ENCODE results near the gene EXPH5.

DNA sequence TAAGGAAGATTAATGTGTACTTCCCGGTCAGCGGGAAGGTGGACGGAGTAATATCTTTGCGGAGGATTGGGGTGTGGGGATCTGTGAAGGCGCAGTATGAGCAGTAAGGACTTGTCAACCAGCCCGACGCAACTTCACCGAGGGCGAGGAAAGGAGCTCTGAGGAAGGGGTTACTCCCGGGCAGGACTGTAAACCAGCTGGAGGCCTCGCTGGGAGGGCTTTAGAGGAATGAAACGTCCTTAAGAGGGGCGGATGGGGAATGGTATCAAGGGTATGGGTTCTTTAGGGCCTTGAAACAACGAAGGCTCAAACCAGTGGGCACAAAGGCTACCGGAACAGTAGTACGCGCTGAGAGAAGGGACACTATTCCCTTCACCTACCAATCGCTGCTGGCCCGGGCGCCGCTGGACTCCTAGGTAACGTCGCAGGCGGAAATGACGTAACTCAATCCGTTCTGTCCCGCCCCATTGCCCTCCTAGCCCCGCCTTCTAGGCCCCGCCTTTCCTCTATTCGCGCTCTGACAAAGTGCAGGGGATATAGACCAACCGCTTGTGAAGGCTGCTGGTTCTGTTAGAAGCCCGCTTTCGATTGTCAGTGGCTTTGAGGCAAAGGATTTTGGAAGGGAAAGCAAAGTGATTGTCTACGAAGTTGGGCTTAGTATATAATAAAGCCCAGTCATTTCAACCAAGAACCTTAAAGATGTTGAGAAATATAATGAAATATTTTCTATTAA lies 126.3 kb downstream of the EXPH5 start, which contains the start of gene C11orf65:
- TF ChIP-seq, protein P1, sequence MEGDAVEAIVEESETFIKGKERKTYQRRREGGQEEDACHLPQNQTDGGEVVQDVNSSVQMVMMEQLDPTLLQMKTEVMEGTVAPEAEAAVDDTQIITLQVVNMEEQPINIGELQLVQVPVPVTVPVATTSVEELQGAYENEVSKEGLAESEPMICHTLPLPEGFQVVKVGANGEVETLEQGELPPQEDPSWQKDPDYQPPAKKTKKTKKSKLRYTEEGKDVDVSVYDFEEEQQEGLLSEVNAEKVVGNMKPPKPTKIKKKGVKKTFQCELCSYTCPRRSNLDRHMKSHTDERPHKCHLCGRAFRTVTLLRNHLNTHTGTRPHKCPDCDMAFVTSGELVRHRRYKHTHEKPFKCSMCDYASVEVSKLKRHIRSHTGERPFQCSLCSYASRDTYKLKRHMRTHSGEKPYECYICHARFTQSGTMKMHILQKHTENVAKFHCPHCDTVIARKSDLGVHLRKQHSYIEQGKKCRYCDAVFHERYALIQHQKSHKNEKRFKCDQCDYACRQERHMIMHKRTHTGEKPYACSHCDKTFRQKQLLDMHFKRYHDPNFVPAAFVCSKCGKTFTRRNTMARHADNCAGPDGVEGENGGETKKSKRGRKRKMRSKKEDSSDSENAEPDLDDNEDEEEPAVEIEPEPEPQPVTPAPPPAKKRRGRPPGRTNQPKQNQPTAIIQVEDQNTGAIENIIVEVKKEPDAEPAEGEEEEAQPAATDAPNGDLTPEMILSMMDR (IDR thresholded peaks at IDR 0.05; ENCODE audit: low read length) = no peak
- no peak for TF ChIP-seq EZH2phosphoT487 (IDR thresholded peaks at IDR 0.05; ENCODE audit: low read length)
- no peak for TF ChIP-seq EZH2 (optimal IDR thresholded peaks at IDR 0.05; ENCODE audit: low read depth, low read length)
